HepG2 (cell line): ENCODE data around the gene LRRC28.

ENCODE experiments used
- CBX5 ChIP-seq: sonication (generic); formaldehyde crosslinking; IDR thresholded peaks from 2 replicates; pipeline ENCODE4 v1.4.0; 2020; ENCODE audit warnings: missing genetic modification reagents, borderline replicate concordance
- CHD4 ChIP-seq: fragments of 200-600 bp; sonication (generic); IDR thresholded peaks from 2 replicates; pipeline ENCODE4 v1.7.0; 2017; ENCODE audit warnings: mild to moderate bottlenecking, low read length, borderline replicate concordance
- HES4 ChIP-seq: sonication (generic); formaldehyde crosslinking; IDR thresholded peaks from 2 replicates; pipeline ENCODE4 v1.9.0; 2021; ENCODE audit warnings: mild to moderate bottlenecking, missing genetic modification reagents, borderline replicate concordance
- NFATC3 ChIP-seq: sonication (generic); formaldehyde crosslinking; IDR thresholded peaks from 2 replicates; pipeline ENCODE4 v1.5.1; 2020; ENCODE audit warnings: mild to moderate bottlenecking, missing genetic modification reagents
- NFKBIZ ChIP-seq: IDR thresholded peaks from 2 replicates; pipeline ENCODE4 v1.6.1; 2018; ENCODE audit warnings: missing genetic modification reagents, missing compliant biosample characterization
- RXRA ChIP-seq: sonication (generic); formaldehyde crosslinking; IDR thresholded peaks from 2 replicates; pipeline ENCODE4 v1.5.1; 2020; ENCODE audit warnings: missing genetic modification reagents
- SMAD3 ChIP-seq: sonication (generic); formaldehyde crosslinking; IDR thresholded peaks from 2 replicates; pipeline ENCODE4 v1.4.0; 2020; ENCODE audit warnings: missing genetic modification reagents
- ZNF709 ChIP-seq: sonication (generic); formaldehyde crosslinking; IDR thresholded peaks from 2 replicates; pipeline ENCODE4 v1.5.0; 2020; ENCODE audit warnings: mild to moderate bottlenecking, missing genetic modification reagents
- ZNF724P ChIP-seq: sonication (generic); formaldehyde crosslinking; IDR thresholded peaks from 2 replicates; pipeline ENCODE4 v1.8.0; 2022; ENCODE audit warnings: missing genetic modification reagents, borderline replicate concordance
- ZNF841 ChIP-seq: sonication (generic); formaldehyde crosslinking; IDR thresholded peaks from 2 replicates; pipeline ENCODE4 v1.8.1; 2023; ENCODE audit warnings: missing genetic modification reagents, borderline replicate concordance
- ZSCAN9 ChIP-seq: IDR thresholded peaks from 2 replicates; pipeline ENCODE4 v1.6.1; 2016; ENCODE audit warnings: borderline replicate concordance
- TF ChIP-seq, protein P1 (sequence below): sonication (generic); formaldehyde crosslinking; IDR thresholded peaks from 2 replicates; pipeline ENCODE4 v1.5.0; 2020; ENCODE audit warnings: mild to moderate bottlenecking, missing genetic modification reagents, moderate library complexity

DNA sequence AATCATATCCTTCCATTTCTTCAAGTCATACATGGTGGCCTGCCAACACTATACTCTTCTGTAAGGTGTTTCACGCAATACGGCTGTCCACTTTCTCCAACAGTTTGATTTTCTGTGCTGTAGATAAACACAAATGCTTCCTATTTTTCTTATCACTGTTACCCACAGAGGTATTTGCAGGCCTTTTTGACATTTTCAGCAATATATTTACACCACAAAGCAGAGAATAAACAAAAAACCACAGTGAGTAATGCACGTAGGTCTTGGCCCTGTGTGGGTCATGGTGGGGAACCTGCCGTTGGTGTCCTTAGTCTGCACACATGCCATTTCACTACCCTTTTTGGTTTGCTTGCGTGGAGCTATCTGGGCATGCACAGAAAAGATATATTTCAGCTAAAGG is 59.5 kb downstream of the LRRC28 start:
- TF ChIP-seq, protein P1, sequence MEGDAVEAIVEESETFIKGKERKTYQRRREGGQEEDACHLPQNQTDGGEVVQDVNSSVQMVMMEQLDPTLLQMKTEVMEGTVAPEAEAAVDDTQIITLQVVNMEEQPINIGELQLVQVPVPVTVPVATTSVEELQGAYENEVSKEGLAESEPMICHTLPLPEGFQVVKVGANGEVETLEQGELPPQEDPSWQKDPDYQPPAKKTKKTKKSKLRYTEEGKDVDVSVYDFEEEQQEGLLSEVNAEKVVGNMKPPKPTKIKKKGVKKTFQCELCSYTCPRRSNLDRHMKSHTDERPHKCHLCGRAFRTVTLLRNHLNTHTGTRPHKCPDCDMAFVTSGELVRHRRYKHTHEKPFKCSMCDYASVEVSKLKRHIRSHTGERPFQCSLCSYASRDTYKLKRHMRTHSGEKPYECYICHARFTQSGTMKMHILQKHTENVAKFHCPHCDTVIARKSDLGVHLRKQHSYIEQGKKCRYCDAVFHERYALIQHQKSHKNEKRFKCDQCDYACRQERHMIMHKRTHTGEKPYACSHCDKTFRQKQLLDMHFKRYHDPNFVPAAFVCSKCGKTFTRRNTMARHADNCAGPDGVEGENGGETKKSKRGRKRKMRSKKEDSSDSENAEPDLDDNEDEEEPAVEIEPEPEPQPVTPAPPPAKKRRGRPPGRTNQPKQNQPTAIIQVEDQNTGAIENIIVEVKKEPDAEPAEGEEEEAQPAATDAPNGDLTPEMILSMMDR = no peak
- TF ChIP-seq NFKBIZ (CRISPR knock-in tag) (no peak), HES4 (no peak), CBX5 (CRISPR knock-in tag) (no peak), SMAD3 (CRISPR knock-in tag) (no peak), ZNF709 (CRISPR knock-in tag) (no peak), ZNF724P (no peak), NFATC3 (no peak), CHD4 (no peak), RXRA (CRISPR knock-in tag) (no peak), ZNF841 (no peak), ZSCAN9 (no peak)
